GM15510 (cell line): ENCODE measurements around the gene NUFIP2.
A peak's percentile ranks its signal among the peaks of the same experiment; 100 is the strongest.

Experiments used
- POLR2A ChIP-seq: IDR thresholded peaks from 3 replicates; pipeline ENCODE4 v1.6.1; 2011; ENCODE audit warnings: borderline replicate concordance; ENCODE audit not compliant: insufficient read length; ENCODE audit errors: extremely low read depth

The NUFIP2 gene, protein sequence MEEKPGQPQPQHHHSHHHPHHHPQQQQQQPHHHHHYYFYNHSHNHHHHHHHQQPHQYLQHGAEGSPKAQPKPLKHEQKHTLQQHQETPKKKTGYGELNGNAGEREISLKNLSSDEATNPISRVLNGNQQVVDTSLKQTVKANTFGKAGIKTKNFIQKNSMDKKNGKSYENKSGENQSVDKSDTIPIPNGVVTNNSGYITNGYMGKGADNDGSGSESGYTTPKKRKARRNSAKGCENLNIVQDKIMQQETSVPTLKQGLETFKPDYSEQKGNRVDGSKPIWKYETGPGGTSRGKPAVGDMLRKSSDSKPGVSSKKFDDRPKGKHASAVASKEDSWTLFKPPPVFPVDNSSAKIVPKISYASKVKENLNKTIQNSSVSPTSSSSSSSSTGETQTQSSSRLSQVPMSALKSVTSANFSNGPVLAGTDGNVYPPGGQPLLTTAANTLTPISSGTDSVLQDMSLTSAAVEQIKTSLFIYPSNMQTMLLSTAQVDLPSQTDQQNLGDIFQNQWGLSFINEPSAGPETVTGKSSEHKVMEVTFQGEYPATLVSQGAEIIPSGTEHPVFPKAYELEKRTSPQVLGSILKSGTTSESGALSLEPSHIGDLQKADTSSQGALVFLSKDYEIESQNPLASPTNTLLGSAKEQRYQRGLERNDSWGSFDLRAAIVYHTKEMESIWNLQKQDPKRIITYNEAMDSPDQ

DNA sequence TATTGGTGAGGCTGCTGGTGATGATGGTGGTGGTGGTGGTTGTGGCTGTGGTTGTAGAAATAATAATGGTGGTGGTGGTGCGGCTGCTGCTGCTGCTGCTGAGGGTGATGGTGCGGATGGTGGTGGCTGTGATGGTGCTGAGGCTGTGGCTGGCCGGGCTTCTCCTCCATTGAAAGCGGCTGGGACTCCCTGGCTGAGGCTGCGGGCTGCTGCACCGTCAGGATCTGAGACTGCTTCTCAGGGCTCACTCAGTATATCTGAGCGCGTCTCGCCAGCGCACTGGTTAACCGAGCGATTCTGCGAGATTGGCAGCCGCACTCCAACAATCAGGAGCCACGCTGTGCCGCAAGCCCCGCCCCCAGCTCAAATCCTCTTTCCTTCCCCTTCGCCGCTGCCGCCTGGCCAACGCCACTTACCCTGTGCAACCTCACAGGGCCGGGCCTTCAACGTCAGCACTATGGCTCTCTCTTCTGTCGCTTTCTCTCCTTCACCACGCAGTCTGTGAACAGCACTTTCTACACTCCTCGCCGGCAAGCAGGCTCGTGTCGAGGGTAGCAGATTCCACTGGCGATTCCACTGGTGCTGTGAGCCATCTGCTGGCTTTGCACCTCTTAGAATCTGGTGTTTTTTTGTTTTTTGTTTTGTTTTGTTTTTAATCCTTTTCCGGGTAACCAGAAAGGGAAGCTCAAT is at the start of gene NUFIP2:
NUFIP2 (minus strand) TSS at position 259 of the 690 bp plus-strand sequence; CDS start at position 170, 89 bp downstream.
- peak; percentile 100 for TF ChIP-seq POLR2A

DNA sequence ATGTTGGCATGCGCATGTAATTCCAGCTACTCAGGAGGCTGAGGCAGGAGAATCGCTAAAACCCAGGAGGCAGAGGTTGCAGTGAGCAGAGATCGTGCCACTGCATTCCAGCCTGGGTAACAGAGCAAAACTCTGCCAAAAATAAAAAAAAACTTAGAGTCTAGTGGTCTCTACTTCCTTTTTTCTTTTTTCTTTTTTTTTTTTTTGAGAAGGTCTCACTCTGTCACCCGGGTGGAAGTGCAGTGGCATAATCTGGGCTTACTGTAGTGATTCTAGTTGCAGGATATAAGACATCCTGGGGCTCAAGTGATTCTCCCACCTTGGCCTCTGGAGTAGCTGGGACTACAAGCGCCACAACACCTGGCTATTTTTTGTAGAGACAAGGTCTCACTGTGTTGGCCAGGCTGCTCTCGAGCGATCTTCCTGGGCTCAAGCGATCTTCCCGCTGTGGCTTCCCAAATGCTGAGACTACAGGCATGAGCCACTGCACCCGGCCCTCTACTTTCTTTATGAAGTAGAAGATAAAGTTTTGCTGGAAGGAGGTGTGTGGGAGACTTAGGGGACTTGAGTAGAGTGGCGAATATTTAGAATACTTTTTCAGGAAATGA is 48.3 kb upstream of the NUFIP2 start:
- TF ChIP-seq POLR2A: no peak

DNA sequence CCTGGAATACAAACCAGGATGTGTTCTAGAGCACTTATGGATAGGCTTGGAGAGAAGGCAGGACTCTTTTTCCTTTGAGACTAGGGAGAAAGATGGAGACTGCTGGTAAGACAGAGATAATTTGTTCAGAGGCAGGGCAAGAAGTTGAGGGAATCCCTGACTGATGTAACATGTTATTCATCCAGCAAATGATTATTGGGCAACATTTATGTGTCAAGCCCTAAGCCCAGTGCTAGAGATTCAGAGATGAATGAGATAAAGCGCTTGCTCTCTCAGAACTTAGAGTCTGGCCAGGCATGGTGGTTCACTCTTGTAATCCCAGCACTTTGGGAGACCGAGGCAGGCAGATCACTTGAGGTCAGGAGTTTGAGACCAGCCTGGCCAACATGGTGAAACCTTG is 47.8 kb upstream of the NUFIP2 start:
- TF ChIP-seq POLR2A: no peak

DNA sequence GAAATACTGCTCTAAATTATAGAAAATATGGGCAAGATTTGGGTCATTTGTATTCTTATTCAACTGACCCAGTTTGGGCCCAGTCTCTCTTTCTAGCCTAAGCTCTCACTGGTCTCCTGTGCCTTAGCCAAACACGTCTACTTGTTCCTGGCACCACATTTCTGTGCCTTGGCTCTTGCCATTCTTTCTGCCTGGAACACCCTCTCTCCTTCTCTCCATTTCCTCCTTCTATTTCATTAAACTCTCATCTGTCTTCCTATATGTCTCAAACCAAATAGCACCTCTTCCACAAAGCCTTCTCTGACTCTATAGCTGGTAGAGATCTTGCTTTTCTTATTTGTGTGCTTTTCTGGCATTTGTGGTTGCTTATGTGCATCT is 37.7 kb upstream of the NUFIP2 start:
- TF ChIP-seq POLR2A: no peak

DNA sequence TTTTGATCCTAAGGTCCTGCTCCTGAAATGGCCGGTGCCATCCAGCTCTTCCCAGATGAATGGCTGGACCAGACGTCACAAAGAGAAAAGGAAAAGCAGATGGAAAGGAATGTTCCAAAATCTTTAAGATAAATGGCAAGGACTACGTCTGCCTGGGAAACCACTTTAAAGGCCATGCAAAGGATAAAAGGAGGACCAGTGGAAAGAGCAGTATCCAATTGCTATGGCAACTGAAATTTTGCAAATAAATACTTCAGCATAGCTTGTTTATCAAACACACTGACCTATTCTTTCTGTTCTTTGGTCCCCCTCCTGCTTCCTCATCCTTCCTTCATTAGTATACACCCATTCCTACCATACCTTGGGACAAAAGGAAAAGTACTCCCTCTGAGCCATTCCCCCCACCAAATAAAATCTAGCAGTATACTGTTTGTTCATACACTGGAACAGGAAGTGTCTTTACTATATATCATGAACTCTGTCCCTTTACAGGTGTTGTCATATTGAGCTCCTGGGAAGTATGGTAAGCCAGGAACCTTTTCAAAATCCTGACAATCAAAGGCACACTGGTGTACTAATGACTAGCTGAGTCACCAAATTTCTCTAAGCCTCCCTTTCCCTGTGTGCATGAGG is 37.2 kb upstream of the NUFIP2 start:
- TF ChIP-seq POLR2A: no peak

DNA sequence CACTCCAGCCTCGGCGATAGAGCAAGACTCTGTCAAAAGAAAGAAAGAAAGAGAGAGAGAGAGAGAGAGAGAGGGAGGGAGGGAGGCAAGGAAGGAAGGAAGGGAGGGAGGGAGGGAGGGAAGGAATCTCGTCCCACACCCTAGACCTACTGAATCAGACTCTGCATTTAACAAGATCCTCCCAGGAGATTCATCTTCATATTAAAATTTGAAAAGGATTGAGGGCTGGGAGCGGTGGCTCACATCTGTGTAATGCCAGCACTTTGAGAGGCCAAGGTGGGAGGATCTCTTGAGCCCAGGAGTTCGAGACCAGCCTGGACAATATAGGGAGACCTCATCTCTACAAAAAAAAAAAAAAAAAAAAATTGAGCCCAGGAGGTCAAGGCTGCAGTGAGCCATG is 33.5 kb upstream of the NUFIP2 start:
- no peak for TF ChIP-seq POLR2A

DNA sequence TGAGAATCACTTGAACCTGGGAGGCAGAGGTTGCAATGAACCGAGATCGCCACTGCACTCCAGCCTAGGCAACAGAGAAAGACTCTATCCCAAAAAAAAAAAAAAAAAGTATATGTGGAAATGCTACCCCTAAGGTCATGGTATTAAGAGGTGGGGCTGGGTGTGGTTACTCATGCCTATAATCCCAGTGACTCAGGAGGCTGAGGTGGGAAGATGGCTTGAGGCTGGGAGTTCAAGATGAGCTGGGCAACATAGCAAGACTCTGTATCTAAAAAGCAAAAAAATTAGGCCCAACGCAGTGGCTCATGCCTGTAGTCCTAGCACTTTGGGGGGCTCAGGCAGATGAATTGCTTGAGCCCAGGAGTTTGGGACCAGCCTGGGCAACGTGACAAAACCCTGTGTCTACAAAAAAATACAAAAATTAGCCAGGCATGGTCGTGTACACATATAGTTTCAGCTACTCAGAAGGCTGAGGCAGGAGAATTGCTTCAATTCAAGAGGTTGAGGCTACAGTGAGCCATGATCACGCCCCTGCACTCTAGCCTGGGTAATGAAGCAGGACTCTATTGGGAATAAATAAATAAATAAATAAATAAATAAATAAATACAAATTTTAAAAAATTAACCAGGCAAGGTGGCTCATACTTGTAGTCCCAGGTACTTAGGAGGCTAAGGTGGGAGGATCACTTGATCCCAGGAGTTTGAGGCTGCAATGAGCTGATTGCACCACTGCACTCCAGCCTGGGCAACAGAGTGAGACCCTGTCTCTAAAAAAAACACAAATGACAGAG is 32.3 kb upstream of the NUFIP2 start:
- no peak for TF ChIP-seq POLR2A

DNA sequence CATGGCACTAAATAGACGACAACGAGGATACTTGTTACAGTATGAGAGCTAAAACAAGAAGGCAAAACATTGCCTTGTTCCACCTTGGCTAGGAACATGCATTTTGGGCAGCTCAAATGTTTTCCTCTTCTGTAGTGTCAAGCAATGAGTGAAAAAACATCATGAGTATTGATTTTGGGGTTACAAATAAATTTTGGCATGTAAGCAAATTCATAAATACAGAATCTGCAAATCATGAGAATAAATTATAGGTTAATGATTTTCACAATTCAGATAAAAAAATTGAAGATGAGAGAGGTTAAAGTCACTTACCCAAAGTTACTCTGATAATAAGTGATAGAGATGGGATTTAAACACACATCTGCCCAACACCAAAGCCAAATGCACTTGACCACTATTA is 28.4 kb upstream of the NUFIP2 start:
- TF ChIP-seq POLR2A: no peak

DNA sequence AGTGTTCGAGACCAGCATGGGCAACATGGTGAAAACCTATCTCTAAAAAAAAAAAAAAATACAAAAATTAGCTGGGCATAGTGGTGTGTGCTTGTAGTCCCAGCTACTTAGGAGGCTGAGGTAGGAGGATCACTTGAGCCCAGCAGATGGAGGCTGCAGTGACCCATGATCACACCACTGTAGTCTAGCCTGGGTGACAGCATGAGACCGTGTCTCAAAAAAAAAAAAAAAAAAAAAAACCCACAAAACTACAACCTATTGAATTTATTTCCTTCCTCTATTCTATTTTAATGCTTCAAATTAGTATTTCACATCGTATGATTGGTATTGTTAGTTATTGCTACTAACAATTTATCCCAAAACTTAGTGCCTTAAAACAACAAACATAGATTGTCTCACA is 9.4 kb upstream of the NUFIP2 start:
- TF ChIP-seq POLR2A: no peak

DNA sequence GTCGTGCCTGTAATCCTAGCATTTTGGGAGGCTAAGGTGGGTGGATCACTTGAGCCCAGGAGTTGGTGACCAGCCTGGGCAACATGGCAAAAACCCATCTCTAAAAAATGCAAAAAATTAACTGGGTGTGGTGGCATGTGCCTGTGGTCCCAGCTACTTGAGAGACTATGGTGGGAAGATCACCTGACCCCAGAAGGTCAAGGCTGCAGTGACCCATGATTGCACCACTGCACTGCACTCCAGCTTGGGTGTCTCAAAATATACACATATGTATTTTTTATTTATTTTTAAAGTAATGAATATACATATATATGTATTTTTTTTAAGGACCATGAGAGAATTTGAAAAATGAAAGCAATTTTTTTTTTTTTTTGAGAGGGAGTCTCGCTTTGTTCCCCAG is 5.1 kb upstream of the NUFIP2 start:
- TF ChIP-seq POLR2A: no peak

DNA sequence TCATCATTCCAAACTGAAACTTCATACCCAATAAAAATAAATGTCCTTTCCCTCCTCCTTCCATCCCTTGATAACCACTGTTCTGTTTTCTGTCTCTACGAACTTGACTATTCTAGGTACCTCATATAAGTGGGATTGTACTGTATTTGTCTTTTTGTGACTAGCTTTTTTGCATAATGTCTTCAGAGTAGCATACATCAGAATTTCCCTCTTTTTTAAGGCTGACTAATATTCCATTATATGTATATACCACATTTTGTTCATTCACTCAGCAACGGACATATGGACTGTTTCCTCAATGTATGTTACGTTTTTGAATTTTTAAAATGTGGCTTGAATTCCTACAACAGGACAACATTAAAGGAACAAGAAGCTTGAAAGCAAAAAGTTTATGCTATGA is 1.5 kb upstream of the NUFIP2 start:
- no peak for TF ChIP-seq POLR2A

DNA sequence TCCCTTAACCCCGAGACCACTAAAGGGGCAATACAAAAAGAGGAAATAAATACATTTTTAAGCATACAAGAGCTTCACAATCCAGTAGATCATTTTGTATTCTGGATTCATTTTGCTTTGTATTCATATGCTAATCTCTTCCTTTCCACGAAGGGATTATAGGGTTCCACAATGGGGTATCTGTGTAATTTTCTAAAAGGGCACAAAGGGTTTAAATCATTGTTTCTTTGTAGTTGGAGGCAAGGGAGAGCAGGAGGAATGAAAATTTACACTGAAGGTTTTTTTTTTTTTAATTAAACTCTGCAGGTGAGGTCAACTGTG is 592 bp upstream of the NUFIP2 start:
- TF ChIP-seq POLR2A: no peak

DNA sequence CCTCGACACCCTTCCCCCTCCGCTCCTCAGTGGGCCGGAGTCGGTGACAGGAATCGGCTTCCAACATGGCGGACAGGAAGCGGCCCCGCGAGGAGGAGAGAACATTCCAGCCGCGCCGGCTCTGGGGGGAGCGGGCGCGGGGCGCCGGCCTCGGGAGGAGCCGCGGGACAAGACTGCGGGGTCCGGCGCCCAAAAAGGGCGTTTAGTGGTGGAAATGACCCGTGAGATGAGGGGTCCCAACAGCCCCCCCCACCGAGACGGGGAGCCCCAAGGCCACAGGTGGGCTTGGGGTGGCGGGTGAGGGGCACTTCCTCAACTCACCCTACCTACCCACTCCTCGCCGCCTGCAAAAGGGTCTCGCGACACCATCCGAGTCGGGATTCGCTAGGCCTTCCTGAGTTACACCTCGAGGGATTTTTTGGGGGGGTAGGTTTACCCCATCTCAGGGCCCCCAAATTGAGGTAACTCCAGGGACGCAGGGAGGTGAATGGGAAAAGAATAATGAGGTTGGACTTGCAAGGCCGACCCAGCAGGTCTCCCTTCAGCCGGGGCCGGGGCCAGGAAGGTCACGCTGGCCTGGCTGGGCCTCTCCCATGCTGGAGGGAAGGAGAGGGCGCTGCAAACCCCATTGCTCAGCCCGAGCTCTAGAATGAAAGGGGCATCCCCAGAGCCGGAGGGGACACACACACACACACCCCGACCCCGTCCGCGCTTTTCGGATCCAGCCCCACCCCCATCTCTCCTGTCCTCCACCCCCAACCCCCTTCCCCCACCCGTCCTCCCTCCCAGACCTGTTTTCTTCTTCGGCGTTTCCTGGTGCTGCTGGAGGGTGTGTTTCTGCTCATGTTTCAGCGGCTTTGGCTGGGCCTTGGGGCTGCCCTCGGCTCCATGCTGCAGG is 707 bp downstream of the NUFIP2 start:
- TF ChIP-seq POLR2A: peak; percentile 29
